MM.1S (cell line): ENCODE results near the gene POLG2.
"Not testable (repeated sequence)": the region's sequence is repeated elsewhere in the genome, so short reads cannot be mapped to it uniquely, and the experiment has no call there.

Source experiments
- CTCF ChIP-seq: fragments of 300-600 bp; sonication (generic); IDR thresholded peaks from 2 replicates; pipeline ENCODE4 v1.5.1; 2016; ENCODE audit warnings: antibody characterized with exemption, low read length, mixed read lengths
- EZH2 ChIP-seq: fragments of 300-600 bp; sonication (generic); optimal IDR thresholded peaks from 2 replicates; pipeline ENCODE3; 2017; ENCODE audit warnings: low read depth, mild to moderate bottlenecking, antibody characterized with exemption, low read length, mixed read lengths

GRCh38 chr17:64495300-64495699, 1.6 kb downstream of the POLG2 start:
- not testable (repeated sequence) for TF ChIP-seq CTCF, EZH2
